Measurements from ENCODE around the gene GJD2.

The GJD2 gene

DNA sequence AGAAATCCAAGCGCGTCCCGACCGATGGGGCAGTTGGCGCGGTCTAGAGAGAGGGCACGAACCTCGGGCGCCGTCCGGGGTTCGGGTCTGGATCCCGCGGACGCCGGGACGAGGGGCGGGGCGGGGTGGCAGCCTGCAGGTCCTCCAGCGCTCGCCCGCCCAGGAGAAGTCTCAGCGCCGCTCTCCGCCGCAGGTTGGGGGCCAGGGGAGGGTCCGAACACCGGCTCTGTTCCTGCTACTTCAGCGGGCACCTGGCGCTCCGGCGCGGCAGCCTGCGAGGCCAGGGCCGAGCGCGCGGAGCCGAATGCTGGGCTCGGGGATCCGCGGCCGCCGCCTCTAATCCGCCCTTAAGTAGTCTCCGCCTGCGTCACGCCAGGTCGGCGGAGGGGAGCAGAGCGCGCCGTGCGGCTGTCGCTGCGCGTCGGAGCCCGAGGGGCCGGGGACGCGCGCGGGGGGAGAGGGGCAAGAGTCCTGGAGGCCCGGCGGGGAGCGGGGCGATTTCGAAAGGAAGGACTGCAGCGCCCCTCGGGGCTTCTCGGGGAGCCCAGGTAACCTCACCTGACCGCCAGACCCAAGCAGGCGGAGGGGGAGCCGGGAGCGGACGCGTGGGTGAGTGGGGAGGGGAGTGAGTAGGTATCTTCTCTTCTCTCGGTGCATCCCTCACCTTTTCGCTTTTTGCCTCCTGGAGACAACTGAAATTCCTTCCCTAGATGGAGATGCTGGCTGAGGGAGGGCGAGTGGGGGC, at the start of gene GJD2:
Gene GJD2, minus strand, starts transcription at position 325 of the 745 bp plus-strand sequence. CDS start 510 bp downstream, outside the sequence.
- no peak for DNase-seq (ENCODE audit: low spot score)

DNA sequence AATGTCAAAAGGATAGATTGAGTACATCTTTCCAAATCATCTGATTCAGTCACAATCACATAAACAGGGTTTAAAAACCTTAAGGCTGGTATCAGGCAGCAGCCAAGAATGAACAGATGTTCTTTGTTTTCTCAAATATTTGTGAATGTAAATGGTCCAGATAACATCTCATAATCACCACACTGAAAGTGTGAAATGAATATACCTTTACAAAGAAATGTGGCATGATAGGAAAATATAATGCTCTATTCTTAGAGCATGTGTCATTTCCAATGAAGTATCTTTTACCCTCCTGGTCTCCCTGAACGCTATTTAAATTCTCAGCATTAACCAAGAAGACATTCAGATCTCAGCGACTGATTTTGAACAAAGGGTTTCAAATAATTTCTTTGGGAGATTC, 49.3 kb upstream of the GJD2 start:
- no peak for DNase-seq (ENCODE audit: low spot score)

DNA sequence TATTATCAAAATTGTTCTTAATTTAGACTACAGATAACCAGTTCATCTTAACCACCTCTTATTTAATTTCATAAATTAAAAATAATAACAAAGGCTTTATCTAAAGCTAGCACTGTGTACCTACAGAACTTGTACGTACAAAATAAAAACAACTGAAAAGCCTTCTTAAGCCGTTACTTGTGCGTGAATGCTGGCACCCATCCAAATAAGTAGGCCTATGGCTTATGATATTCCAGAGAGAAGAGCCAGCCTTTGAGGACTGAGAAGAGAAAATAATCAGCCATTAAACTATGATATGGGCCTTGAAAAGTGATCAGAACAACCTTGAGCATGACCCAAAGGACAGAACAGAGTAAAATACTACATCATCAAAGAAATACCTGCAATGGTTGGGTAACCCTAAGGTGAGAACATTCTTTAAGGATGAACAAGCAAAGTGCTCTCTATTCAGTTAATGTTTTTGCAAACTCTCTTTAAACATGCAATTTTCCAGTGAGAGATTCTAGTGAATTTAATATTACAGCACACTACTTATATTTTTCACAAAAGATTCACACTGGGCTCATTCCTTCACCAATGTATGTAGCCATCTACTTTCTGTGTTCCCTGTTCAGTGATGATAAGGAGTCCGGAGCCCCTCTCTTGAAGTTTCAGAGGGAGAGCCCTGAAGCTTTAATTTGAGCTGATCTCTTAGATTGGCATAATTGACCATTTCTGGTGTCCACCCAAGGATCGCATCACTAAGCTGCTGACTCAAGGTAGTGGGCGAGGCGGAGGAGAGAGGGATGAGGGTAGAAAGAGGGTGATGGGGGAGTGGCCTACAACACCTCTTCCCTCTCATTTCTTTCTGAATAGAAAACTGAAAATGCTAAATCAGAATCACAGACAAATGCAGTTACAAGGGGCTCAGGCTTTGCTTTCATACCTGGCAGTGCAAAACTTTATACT, 48.3 kb upstream of the GJD2 start:
- no peak for DNase-seq (ENCODE audit: low spot score)

DNA sequence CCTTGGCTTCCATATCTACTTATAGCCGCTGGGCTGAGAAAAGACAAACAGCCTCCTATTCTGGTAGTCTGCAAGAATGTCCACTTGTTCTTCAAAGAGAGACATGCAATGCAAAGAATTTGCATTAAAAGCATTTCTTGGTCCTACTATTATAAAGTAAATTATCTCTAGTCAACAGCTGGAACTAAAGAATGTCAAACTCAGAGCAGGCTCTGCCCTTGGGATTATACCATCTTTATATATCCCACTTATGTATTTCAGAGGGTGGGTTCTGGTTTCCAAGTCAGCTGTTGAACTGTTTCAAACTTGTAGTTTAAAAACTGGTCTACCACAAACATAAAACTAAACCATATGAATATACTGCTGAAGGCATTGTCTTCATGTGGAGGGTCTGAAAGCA, 47.6 kb upstream of the GJD2 start:
- DNase-seq (ENCODE audit: low spot score): no peak

DNA sequence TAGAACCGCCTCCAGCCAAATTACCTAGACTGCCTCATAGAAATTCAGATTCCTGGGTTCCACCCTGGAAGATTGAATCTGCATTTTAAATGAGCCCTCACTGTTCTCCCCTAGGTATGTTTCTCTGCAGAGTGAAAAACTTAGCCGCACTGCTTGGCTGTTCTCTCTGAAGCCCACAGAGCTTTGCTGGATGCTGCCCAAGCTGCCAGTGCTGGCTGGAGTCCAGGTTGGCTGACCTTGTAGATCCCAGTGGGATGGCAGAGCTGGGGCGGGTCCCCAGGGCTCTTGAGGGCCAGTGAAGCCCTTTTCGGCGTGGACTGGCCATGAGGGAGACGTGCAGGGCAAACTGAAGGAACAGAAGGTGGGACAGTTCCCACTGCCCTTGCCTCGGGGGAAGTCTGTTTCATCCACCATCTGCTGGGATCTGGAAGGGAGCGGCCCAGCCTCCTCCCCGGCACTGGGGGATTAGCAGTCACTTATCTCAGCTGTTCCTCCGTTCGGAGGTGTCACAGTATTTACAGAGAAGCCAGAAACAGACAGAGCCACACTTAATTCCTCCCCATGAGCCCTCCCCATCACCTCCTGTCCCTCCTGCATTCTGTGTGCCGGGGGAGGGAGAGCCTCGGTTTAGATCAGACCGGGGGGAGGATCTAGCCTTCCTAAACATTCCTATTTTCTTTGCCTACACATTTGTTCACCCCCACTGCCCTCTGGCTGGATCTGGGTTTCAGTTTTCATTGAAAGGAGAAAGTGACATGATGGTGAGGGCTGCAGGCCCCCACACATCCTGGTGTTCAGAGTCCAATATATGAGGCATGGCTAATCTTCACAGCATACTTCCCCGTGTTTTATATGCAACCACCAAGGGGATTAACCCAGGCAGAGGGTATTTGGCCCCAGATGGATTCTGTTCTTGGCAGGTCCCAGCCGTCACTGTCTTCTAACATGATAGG, 44.6 kb upstream of the GJD2 start:
- DNase-seq (ENCODE audit: low spot score): no peak

DNA sequence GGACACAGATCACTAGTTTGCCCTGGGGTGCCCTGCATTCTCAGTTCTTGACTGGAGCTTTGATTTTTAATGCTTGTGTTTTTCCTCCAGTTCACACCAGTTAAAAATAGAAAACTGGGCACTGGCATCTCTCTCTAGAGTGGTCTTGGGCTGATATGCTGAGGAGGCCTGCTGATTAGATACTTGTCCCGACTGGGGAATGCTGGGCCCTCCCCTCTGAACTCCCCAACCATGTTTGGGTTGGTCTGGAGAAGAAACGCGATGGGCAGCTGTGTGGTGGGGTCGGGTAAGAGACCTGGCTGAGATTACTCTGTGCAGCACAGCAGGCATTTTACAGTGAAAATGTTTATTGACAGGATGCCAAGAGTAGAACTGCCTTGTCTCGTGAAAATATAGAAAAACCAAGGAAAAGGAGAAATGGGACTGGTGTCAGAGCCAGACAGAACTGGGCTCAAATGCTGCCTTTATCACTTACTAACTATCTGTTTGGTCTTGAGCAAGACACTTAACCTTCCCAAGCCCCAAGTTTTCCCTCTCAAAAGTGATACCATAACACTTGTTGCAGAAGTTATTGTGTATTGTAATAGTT, 42.1 kb upstream of the GJD2 start:
- no peak for DNase-seq (ENCODE audit: low spot score)

DNA sequence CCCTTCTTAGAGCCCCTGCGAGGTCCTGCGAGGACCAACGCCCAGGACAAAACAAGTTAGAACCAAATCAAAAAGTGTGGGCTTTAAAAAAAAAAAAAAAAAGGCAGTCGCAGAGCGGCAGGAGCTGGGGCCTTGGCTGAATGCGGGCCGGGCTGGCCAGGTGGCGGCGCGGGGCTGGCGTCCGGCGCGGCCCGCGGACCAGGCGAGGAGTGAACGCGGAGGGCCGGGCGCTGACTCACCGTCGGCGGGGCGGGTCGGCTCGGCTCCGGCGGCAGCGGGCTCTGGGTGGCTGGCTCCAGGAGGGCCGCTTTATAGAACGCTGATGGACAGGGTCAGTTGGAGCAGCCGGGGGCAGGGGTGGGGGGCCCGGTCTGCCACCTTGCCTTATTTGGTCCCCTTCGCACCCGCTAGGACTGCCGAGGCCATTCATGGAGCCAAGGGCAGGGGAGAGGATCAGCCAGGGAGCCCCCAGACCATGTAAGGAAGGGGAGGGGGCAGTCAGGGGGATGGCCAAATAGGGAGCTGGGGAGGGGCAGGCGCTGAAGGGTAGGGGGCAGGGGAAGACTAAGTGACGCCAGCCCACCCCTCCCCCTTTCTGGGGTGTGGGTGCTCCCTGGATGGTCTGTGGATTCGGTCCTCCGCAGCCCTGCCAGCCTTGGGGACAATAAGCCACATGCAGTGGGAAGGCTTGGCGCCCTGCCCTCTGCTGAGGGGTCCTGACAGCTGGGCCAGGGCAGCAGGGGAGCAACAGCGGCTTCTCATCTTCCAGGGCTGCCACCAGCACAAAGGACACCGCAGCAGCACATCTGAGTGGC, 40.7 kb upstream of the GJD2 start, which contains the start of gene ACTC1:
Gene ACTC1, minus strand, starts transcription at position 283 of the 815 bp plus-strand sequence. CDS start 741 bp downstream, outside the sequence.
- DNase-seq (ENCODE audit: low spot score): no peak

DNA sequence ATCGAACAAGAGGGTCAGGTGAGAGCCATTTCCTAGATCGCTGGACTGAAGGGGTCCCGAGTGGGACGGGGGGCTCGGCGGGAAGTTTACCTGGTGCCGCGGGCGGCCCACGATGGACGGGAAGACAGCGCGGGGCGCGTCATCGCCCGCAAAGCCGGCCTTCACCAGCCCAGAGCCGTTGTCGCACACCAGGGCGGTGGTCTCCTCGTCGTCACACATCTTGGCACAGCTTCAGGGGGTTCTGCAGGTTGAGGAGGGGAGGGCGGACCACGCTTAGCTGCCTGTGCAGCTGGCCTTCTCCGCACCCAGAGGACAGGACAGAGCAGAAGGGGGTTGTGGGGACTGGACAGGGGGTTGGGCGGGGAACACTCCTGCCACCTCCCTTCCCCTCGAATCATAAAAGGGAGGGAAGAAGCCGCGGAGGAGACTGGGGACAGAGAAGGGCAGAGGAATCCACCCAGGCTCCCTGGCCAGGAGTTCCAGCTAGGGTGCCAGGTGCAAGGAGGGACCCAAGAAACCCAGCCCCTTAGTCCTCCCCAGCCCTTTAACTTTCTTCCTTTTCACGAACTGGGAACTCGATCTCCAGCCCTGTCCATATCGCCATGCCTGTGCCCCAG, 39.9 kb upstream of the GJD2 start:
- DNase-seq (ENCODE audit: low spot score): no peak

DNA sequence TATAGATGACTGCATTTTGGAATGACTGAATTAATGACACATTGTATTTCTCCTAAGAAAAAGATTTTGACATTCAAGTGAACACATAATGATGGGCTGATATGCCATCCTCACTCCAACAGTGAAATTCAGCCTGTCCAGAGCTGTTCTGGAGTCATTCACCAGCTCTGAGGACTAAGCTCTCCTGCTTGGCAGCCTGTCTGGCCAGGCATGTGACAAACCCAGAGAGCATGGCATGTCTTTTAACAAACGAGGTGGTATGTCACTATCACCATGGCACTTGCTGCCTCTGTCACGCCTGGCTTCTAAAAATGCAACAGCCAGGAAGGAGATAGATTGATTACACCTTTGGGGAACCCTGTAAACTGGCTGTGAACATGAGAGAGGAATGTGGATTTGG, 39.1 kb upstream of the GJD2 start:
- DNase-seq (ENCODE audit: low spot score): no peak

DNA sequence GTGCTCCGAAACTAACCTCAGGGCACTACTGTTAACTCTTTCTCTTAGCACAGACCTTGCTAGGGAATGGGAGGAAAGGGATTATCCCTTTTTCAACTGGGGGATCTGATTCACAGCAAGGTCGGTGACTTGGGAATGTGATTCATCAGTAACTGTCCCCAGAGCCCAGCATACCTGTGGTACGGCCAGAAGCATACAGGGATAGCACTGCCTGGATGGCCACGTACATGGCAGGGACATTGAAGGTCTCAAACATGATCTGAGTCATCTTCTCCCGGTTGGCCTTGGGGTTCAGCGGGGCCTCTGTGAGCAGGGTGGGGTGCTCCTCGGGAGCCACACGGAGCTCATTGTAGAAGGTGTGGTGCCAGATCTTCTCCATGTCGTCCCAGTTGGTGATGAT, 38.3 kb upstream of the GJD2 start:
- no peak for DNase-seq (ENCODE audit: low spot score)

DNA sequence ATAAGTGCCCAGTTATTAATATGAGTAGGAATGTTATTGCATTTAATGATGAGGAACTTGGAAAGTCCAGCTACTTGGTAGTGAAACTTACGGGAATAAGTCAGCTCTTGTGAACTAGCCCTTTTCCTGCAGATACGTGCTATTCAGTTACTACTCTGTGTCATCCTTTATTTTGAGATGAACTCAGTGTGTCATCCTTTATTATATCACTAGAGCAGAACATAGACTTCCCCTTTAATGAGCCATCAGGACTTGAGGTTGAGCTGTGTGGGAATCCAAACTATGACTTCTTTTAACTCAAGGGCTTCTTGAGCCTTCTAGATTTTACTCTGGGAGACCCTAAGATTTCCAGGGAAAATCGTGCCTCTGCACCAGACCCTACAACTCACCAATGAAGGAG, 36.9 kb upstream of the GJD2 start:
- DNase-seq (ENCODE audit: low spot score): no peak

DNA sequence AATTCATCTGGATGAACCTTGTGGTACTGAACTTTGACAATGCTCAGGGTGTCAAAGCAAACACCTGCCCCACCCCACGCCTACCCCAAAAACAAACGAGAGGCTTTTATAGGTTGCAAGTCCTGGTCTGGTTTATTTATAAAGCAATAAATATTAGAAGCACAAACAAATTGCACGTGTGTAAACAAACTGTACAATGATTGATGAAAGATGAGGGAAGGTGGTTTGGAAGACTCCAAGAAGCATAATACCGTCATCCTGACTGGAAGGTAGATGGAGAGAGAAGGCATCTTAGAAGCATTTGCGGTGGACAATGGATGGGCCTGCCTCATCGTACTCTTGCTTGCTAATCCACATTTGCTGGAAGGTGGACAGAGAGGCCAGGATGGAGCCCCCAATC, 35.3 kb upstream of the GJD2 start:
- no peak for DNase-seq (ENCODE audit: low spot score)

DNA sequence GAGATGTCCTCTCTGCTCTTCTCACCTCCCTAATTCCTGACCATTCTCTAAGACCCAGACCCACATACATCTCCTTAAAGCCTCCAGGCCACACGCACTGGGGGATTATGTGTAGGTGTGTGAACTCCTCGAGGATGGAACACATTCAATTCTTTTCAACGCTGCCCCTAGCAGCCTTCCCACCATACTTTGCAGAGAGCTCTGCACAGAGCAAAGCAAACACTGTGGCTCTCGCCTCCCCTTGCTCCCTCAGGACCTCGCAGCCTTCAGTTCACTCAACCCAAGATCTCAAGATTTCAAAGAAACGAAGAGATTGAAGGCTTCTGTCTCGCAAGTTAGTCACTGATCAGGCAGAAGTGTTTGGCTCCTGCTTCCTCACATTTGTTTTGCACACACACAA, 34.5 kb upstream of the GJD2 start:
- DNase-seq (ENCODE audit: low spot score): no peak

DNA sequence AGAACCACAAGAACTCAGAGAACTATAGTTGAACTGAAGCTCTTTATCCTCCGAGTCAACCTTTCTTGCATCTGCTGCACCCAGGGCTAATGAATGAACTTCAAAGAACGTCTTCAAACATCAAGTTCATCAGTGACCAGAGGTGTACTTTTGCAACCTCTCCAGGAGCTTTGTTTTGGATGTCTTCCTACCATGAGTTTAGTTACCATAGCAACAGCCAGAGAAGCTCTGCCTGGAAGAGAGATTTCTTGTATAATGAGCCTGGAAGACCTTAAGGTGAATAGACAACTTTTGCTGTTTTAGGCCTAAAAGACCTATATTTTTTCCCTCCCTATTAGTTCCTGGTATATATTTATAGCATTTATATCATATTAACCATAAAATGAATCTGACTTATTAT, 31.4 kb upstream of the GJD2 start:
- no peak for DNase-seq (ENCODE audit: low spot score)

DNA sequence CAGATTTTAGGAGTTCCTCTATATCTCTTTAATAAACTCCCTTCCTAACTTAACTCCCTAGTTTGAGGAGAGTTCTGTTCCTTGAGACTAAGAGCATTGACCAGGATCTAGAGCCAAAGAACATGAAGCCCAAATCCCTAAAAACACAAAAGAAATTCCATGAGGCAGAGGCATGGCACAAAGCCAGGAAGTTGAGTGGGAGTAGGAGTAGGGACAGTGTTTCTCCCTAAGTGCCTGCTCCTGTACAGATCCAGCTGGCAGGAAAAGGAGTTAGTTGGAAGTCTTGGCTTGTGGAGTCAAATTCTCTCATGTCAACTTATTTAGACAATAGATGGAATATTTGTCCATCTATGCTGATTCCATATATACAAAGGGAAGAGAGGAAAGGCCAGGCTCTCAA, 29.2 kb upstream of the GJD2 start:
- no peak for DNase-seq (ENCODE audit: low spot score)

DNA sequence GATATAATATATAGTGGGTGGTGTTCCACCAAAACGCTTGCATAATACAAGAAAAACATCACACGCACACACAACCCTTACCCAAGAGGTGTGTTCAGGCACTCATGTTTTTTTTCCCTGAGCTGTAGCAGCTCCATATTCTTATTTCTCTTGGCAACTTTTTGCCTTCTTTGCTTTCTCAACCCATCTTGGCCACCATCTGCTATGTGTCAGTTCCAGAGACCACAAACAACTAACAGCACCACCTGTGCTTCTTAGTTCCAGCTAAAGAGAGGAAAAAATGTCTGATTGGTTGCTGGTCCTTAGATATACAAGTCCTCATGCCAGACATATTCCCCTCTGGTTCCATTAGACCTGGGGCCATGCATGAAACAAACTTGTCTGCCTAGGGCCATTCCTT, 28.6 kb upstream of the GJD2 start:
- DNase-seq (ENCODE audit: low spot score): no peak

DNA sequence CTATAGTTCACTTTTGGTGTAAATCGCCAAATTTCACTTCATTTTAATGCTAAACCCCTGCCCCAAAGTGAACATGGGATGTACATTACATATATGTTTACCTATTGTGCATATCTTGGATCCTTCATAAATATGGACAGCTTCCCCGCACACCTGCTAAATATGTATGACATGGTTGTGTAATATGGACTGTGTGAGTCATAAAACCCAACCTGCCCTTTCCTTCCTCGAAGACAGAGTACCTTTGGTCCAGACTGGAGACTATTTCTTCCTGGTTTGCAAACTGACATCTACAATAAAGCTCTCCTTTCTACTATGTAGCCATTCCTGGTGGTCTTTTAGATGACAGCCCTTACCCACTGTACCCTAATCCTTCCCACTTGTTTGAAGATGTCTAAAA, 28.1 kb upstream of the GJD2 start:
- DNase-seq (ENCODE audit: low spot score): no peak

DNA sequence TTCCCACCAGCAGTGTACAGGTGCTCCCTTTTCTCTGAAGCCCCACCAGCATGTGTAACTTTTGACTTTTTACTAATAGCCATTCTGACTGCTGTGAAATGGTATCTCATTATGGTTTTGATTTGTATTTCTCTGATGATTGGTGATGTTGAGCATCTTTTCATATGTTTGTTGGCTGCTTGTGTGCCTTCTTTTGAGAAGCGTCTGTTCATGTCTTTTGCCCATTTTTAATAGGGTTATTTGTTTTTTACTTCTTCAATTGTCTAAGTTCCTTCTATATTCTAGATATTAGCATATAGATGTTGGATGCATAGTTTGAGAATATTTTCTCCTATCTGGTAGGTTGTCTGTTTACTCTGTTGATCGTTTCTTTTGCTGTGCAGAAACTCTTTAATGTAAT, 25.9 kb upstream of the GJD2 start:
- no peak for DNase-seq (ENCODE audit: low spot score)

DNA sequence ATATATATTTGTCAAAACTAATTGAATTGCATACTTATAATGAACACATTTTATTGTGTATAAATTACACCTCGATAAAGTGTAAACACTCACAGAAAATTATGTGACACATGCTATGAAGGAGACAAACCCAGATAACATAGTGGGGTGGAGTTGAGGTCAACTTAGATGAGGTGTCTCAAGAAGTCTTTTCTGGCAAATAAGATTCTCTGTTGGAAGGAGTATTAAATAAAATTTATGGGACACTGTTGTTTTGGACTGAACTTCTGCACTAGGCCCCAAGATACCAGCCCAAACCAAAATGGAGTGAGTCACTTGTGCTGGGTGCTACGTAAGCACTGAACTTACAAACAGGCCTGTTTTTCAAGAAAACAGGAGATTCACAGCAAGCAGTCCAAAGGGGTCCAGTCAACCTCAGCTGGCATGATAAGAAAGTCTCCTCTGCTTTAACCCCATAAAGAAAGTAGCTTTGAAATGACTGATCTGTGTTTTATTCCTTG, 21.9 kb upstream of the GJD2 start:
- DNase-seq (ENCODE audit: low spot score): no peak

DNA sequence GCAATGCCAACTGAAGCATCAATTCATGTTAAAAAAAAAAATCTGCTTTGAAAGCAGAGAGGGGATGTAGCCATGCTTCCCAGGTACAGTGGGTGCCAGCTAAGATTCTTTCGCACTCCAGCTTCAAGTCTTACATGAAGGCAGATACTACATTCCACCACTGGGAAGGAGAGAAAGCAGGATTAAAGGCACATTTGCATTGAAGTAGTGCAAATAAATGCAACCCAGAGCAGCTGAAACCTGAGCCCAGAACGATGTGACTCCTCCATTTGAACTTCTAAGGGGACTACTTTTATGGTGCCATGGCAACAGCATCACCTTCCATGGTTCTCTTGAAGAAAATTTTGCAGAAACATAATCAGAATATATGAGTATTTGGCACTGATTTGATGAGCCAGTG, 19.1 kb upstream of the GJD2 start:
- DNase-seq (ENCODE audit: low spot score): no peak

Measured in putamen (tissue), 1 donor.